H1 (cell line): ENCODE data around the gene ADAMTS16. TPM values are rescaled to one million over a fixed set of nuclear protein-coding genes. Genes with fewer than 3 reads are reported as not detected.
A peak's percentile ranks its signal among the peaks of the same experiment; 100 is the strongest.

Experiments used
- CTCF ChIA-PET: fragments of 300-600 bp; sonication (Branson Sonifier 250); formaldehyde crosslinking; loops from one replicate; lab custom pipeline; 2021; ENCODE audit not compliant: partially characterized antibody; lab: Charles Lee
- POLR2A ChIA-PET: fragments of 300-600 bp; sonication (Branson Sonifier 250); formaldehyde crosslinking; loops from one replicate; lab custom pipeline; 2021; ENCODE audit warnings: inconsistent platforms; ENCODE audit not compliant: partially characterized antibody; lab: Charles Lee
- DNase-seq, 2 experiments: peaks; one replicate each; pipeline versions ENCODE4 v3.0.0 to v3.0.0-alpha.2; 2010 to 2022; ENCODE audit warnings: low spot score in 2 of 2, low read depth in 1 of 2, mixed read lengths in 1 of 2
- FAIRE-seq: peaks from 2 replicates; lab custom pipeline; 2011; peaks lifted over from hg19 to GRCh38; lab: Jason Lieb, UNC
- H2AFZ ChIP-seq: 2 replicates; pipeline ENCODE4 v1.8.1; 2012; ENCODE audit warnings: low read length, inconsistent platforms
- H2AK5ac ChIP-seq: 2 replicates; pipeline ENCODE4 v1.6.1; 2013; ENCODE audit warnings: low read depth, low read length
- H2BK120ac ChIP-seq: replicated peaks from 2 replicates; pipeline ENCODE3; 2013; ENCODE audit warnings: low read depth, low read length, inconsistent platforms
- H2BK12ac ChIP-seq: 2 replicates; pipeline ENCODE4 v1.6.1; 2013; ENCODE audit warnings: low read depth, low read length
- H2BK15ac ChIP-seq: 2 replicates; pipeline ENCODE4 v1.6.1; 2013; ENCODE audit warnings: low read length
- H2BK20ac ChIP-seq: 2 replicates; pipeline ENCODE4 v1.6.1; 2013; ENCODE audit warnings: low read length
- H2BK5ac ChIP-seq: 2 replicates; pipeline ENCODE4 v1.6.1; 2013; ENCODE audit warnings: low read depth, low read length
- H3K14ac ChIP-seq: 2 replicates; pipeline ENCODE4 v1.6.1; 2013; ENCODE audit warnings: inconsistent platforms; ENCODE audit not compliant: insufficient read length
- H3K18ac ChIP-seq: 2 replicates; pipeline ENCODE4 v1.6.1; 2013; ENCODE audit warnings: low read length; ENCODE audit errors: extremely low read depth
- H3K23ac ChIP-seq: 2 replicates; pipeline ENCODE4 v1.6.1; 2013; ENCODE audit warnings: inconsistent platforms; ENCODE audit not compliant: insufficient read length
- H3K23me2 ChIP-seq: 2 replicates; pipeline ENCODE4 v1.6.1; 2013; ENCODE audit warnings: low read depth, low read length
- H3K27ac ChIP-seq: 2 replicates; pipeline ENCODE4 v1.6.1; 2011; ENCODE audit warnings: low read depth, low read length, inconsistent platforms
- H3K27me3 ChIP-seq, 4 experiments: replicated peaks in 1 of 4; 1 replicate in 1 of 4; 2 replicates in 3 of 4; pipeline versions ENCODE4 v1.6.1 to v1.8.1; 2011 to 2013; ENCODE audit warnings: low read length in 3 of 4, mild to moderate bottlenecking in 3 of 4, inconsistent platforms in 2 of 4, mixed read lengths in 2 of 4, moderate library complexity in 1 of 4; ENCODE audit not compliant: control insufficient read depth in 3 of 4, insufficient read depth in 3 of 4; ENCODE audit errors: extremely low read depth in 1 of 4
- H3K36me3 ChIP-seq, 4 experiments: 2 replicates each; pipeline versions ENCODE4 v1.6.1 to v1.8.1; 2011 to 2013; ENCODE audit warnings: mild to moderate bottlenecking in 4 of 4, low read length in 3 of 4, moderate library complexity in 2 of 4, control low read depth in 1 of 4, inconsistent platforms in 1 of 4; ENCODE audit not compliant: insufficient read depth in 4 of 4, control insufficient read depth in 2 of 4
- H3K4ac ChIP-seq: replicated peaks from 2 replicates; pipeline ENCODE3; 2013; ENCODE audit warnings: low read length, low read depth, mixed read lengths, inconsistent platforms; ENCODE audit not compliant: insufficient read length
- H3K4me1 ChIP-seq, 4 experiments: replicated peaks in 1 of 4; 1 replicate in 1 of 4; 2 replicates in 3 of 4; pipeline versions ENCODE4 v1.6.1 to v1.8.1; 2011 to 2013; ENCODE audit warnings: low read length in 3 of 4, inconsistent platforms in 2 of 4, mixed read lengths in 1 of 4; ENCODE audit not compliant: insufficient read depth in 4 of 4, control insufficient read depth in 3 of 4
- H3K4me2 ChIP-seq, 2 experiments: 2 replicates each; pipeline versions ENCODE4 v1.6.1 to v1.8.1; 2011 to 2013; ENCODE audit warnings: low read depth in 2 of 2, low read length in 2 of 2, control low read depth in 1 of 2, inconsistent platforms in 1 of 2, mild to moderate bottlenecking in 1 of 2; ENCODE audit not compliant: insufficient read depth in 1 of 2
- H3K4me3 ChIP-seq, 4 experiments: fragments of 200-600, 300-600 bp in 1 of 4; sonication (generic), shearing (Covaris generic), sonication (Bioruptor Twin) in 1 of 4; 2 replicates each; pipeline versions ENCODE4 v1.5.1 to v1.8.1; 2011 to 2016; ENCODE audit warnings: low read length in 4 of 4, low read depth in 3 of 4, control low read depth in 2 of 4, inconsistent platforms in 2 of 4, mild to moderate bottlenecking in 2 of 4, mixed read lengths in 1 of 4, moderate library complexity in 1 of 4; ENCODE audit not compliant: insufficient read depth in 2 of 4; ENCODE audit errors: extremely low read depth in 1 of 4
- H3K56ac ChIP-seq: replicated peaks from 2 replicates; pipeline ENCODE3; 2013; ENCODE audit warnings: low read depth, mild to moderate bottlenecking, mixed read lengths, low read length, inconsistent platforms; ENCODE audit not compliant: insufficient read length
- H3K79me1 ChIP-seq: 2 replicates; pipeline ENCODE4 v1.6.1; 2013; ENCODE audit warnings: low read depth, low read length, control low read depth
- H3K79me2 ChIP-seq, 2 experiments: 2 replicates each; pipeline versions ENCODE4 v1.6.1 to v1.8.1; 2012 to 2013; ENCODE audit warnings: low read length in 2 of 2, mild to moderate bottlenecking in 2 of 2, inconsistent platforms in 1 of 2; ENCODE audit not compliant: insufficient read depth in 2 of 2, control insufficient read depth in 1 of 2
- H3K9ac ChIP-seq, 4 experiments: replicated peaks in 1 of 4; 1 replicate in 1 of 4; 2 replicates in 3 of 4; pipeline versions ENCODE4 v1.6.1 to v1.8.1; 2011 to 2013; ENCODE audit warnings: low read depth in 3 of 4, low read length in 3 of 4, control low read depth in 2 of 4, mild to moderate bottlenecking in 2 of 4, moderate library complexity in 2 of 4, inconsistent platforms in 1 of 4; ENCODE audit errors: extremely low read depth in 1 of 4
- H3K9me3 ChIP-seq, 2 experiments: 2 replicates each; pipeline versions ENCODE4 v1.6.1 to v1.8.1; 2012 to 2013; ENCODE audit warnings: mild to moderate bottlenecking in 2 of 2, moderate library complexity in 2 of 2, control low read depth in 1 of 2, inconsistent platforms in 1 of 2, low read depth in 1 of 2, low read length in 1 of 2, mixed read lengths in 1 of 2; ENCODE audit not compliant: insufficient read depth in 2 of 2
- H4K20me1 ChIP-seq, 2 experiments: replicated peaks in 1 of 2; 2 replicates each; pipeline versions ENCODE3 to v1.8.1; 2011 to 2013; ENCODE audit warnings: inconsistent platforms in 2 of 2, low read length in 2 of 2, mild to moderate bottlenecking in 1 of 2; ENCODE audit not compliant: insufficient read depth in 2 of 2, control insufficient read depth in 1 of 2
- H4K5ac ChIP-seq: 2 replicates; pipeline ENCODE4 v1.6.1; 2013; ENCODE audit warnings: low read length, low read depth, mixed read lengths, inconsistent platforms; ENCODE audit not compliant: insufficient read length
- H4K8ac ChIP-seq: 2 replicates; pipeline ENCODE4 v1.8.0; 2013; ENCODE audit warnings: mild to moderate bottlenecking, moderate library complexity, low read length, inconsistent platforms; ENCODE audit not compliant: insufficient read depth; ENCODE audit errors: extremely low read depth
- H4K91ac ChIP-seq: replicated peaks from 2 replicates; pipeline ENCODE3; 2013; ENCODE audit warnings: low read length, mixed read lengths, inconsistent platforms; ENCODE audit not compliant: insufficient read length
- FOSL1 ChIP-seq: IDR thresholded peaks from 2 replicates; pipeline ENCODE4 v1.6.1; 2011; ENCODE audit warnings: mild to moderate bottlenecking, low read depth, low read length, moderate library complexity; ENCODE audit not compliant: insufficient read depth
- GTF2F1 ChIP-seq: IDR thresholded peaks from 2 replicates; pipeline ENCODE4 v1.6.1; 2012; ENCODE audit warnings: low read depth, low read length, improper control_type of control experiment, borderline replicate concordance
- WGBS, 2 experiments: shearing (Covaris generic) in 1 of 2; methylation state at CpG; one replicate each; pipeline versions ENCODE4 v1.1.6 to v1.1.7; 2013 to 2015; ENCODE audit warnings: low lambda C conversion rate in 2 of 2, mixed read lengths in 2 of 2, inconsistent platforms in 1 of 2, low coverage in 1 of 2, missing lambda C conversion rate in 1 of 2; ENCODE audit not compliant: insufficient replicate concordance in 2 of 2, insufficient coverage in 1 of 2, insufficient read length in 1 of 2; ENCODE audit errors: extremely low coverage in 1 of 2, missing lambda C conversion rate in 1 of 2; 5-methylcytosine and 5-hydroxymethylcytosine counted together
- polyA plus RNA-seq, 7 experiments: library from polyadenylated mRNA; depleted of rRNA in 3 of 7; stranded (reverse) in 5 of 7; unstranded in 2 of 7; fragments of >200 nt in 5 of 7; fragments of 200-250 nt in 2 of 7; gene quantifications; 1 replicate in 5 of 7; 2 replicates in 1 of 7; 4 replicates in 1 of 7; pipeline versions ENCODE4 v1.2.1 to v1.2.3, GENCODE V29; 2011 to 2013; ENCODE audit warnings: missing spikeins in 2 of 7, mixed read lengths in 2 of 7
- total RNA-seq: library from RNA; stranded (reverse); fragmentation: NEBNext Ultra II Directional; extraction: Animal tissue kit (Norgen Biotek cat#: 25700); gene quantifications from 2 replicates; pipeline ENCODE4 v1.2.1, GENCODE V29; 2021
- TF ChIP-seq, protein P1 (sequence below): IDR thresholded peaks from 2 replicates; pipeline ENCODE4 v1.6.1; 2011; ENCODE audit warnings: low read depth, mild to moderate bottlenecking, low read length; ENCODE audit not compliant: insufficient read depth

The ADAMTS16 gene
- total and polyA plus RNA-seq, 2 of the 8 experiments (the other 6 are each of a cell fraction or from before 2014, with no cell fraction given): 3.7 to 16.0 TPM

DNA sequence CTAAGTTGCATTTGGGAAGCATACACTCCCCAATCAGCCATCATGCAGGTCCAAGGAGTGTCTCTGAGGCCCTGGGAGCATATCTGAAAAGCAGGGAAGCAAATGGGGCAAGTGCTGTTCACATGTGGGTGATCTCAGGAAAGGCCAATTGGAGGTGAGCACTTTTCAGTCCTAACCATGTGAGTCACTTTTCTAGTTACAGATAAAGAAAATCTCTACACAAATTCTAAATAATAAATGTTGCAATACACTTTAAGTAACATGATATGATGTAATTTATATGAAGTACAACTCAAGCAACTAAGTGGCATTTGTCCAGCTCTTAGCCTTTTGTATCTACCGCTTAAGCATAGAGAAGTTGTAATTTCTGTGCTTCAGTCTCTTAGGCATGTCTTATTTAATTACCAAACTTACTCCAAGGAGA, 18.4 kb downstream of the ADAMTS16 start:
- Histone ChIP-seq H3K4me3 (no peak overlapping the region), H3K18ac (no peak overlapping the region), H2BK20ac (no peak overlapping the region), H3K9me3 (no peaks in the 10 kb centered on the region), H4K91ac (no peak overlapping the region), H4K5ac (no peak overlapping the region), H2BK12ac (no peak overlapping the region), H4K20me1 (no peaks in the 10 kb centered on the region), H3K23ac (no peak overlapping the region), H3K27ac (no peak overlapping the region), H2AK5ac (no peak overlapping the region), H3K79me2 (no peaks in the 10 kb centered on the region), H3K4me2 (no peak overlapping the region), H3K79me1 (no peaks in the 10 kb centered on the region; the same call in 1 of the 2 replicates), H4K8ac (no peak overlapping the region), H3K9ac (no peak overlapping the region), H3K4ac (no peak overlapping the region), H3K56ac (no peak overlapping the region), H3K4me1 (peaks cover 0 to 6% (median 2%) of the 10 kb centered on the region in 4 experiments; a peak in 4 of 7 replicates), H2BK15ac (no peak overlapping the region), H3K23me2 (no peaks in the 10 kb centered on the region), H2AFZ (no peak overlapping the region), H3K36me3 (no peaks in the 10 kb centered on the region), H3K27me3 (no peaks in the 10 kb centered on the region), H2BK120ac (no peak overlapping the region), H2BK5ac (0 out of 2 replicates have a peak overlapping the region, but pooled peaks have one; percentile 5), H3K14ac (no peak overlapping the region)
- ChIA-PET POLR2A (no interaction called here), CTCF (interaction anchor here (1.0 kb wide), 1 partner anchor 261 kb away, joined by 3 read pairs; no protein-coding TSS in a partner anchor)
- DNase-seq (no peak), FAIRE-seq (no peak)
- TF ChIP-seq, protein P1, sequence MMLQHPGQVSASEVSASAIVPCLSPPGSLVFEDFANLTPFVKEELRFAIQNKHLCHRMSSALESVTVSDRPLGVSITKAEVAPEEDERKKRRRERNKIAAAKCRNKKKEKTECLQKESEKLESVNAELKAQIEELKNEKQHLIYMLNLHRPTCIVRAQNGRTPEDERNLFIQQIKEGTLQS: no peak
- TF ChIP-seq FOSL1: no peak
- no peak for TF ChIP-seq GTF2F1
- 86% methylated on average over 1 of the region's 1 CpG; no CpG with 5 or more reads in 1 of the 2 experiments for WGBS, 2 experiments
